T follicular helper cell (primary cell): ENCODE measurements around the gene FSD1.
"Not testable (repeated sequence)": the region's sequence is repeated elsewhere in the genome, so short reads cannot be mapped to it uniquely, and the experiment has no call there.

Experiments
- DNase-seq: peaks from one replicate; pipeline ENCODE4 v3.0.0-alpha.2; 2020; ENCODE audit warnings: low read depth

The FSD1 gene

DNA sequence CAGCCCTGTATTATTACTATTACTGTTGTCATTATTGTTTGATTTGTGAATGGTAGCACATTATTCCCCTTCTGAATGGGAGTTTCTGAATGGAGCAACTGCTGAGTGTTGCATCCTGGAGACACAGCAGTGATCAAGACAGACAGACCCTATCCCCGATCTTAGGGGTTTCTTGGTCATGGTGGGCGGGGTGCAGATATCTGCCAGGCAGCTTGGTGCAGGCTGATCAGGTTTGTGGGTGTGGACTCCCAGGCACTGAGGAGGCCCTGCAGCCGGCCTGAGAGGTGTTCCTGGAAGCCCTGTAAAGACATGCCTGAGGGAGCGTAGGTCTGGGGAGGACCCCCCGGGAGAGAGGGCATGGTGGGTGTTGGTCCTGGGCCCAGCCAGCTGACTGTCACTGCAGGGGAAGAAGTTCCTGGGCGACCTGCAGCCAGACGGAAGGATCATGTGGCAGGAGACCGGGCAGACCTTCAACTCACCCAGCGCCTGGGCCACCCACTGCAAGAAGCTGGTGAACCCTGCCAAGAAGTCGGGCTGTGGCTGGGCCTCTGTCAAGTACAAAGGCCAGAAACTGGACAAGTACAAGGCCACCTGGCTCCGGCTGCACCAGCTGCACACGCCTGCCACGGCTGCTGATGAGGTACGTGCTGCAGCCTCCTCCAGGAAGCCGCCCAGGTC lies 41.1 kb downstream of the FSD1 start:
- no peak for DNase-seq

GRCh38 chr19:4346020-4346383 lies 41.6 kb downstream of the FSD1 start:
- no peak for DNase-seq

DNA sequence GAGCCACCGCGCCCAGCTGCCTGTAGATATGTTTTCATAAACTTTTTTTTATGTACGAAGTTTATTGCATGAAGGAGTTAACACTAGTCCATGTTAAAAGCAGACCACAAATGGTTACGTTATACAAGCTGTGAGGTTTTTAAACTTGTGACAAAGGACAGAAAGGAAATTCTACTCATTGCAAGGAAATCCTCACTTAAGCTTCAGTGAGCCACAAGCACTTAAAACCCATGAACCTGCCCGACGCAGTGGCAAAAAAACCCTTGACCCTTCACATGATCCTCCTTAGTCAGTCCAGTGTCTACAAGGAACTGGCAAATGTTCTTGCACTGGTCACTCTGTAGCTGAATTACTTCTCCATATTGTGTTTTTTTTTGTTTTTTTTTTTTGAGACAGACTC lies 43.1 kb downstream of the FSD1 start:
- DNase-seq: no peak

- DNase-seq: not testable (repeated sequence)
Observed at GRCh38 chr19:4349225-4349624, 44.8 kb downstream of the FSD1 start.

- no peak for DNase-seq
Observed at GRCh38 chr19:4350111-4350510, 45.7 kb downstream of the FSD1 start.

DNA sequence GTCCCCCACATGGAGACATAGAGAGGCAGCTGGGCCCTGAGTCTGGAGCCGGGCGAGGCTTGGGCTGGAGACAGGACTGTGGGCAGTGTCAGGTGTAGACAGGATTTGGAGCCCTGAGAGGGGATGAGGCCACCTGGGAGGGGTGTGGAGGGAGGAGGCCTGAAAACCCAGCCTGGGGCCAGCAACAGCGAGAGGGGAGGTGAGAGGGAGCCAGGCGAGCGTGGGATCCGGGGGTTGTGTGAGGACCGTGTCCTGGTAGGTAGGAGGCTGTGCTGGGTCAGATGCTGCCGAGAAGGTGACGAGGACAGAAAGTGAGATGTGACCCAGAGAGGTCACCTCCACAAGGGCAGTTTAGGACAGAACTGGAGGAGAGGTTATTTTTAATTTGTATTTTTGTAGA lies 46.3 kb downstream of the FSD1 start:
- DNase-seq: no peak

GRCh38 chr19:4352701-4353121 lies 48.3 kb downstream of the FSD1 start:
- peak; percentile 48 for DNase-seq

- DNase-seq: no peak
Observed at GRCh38 chr19:4354282-4354681, 49.9 kb downstream of the FSD1 start.

DNA sequence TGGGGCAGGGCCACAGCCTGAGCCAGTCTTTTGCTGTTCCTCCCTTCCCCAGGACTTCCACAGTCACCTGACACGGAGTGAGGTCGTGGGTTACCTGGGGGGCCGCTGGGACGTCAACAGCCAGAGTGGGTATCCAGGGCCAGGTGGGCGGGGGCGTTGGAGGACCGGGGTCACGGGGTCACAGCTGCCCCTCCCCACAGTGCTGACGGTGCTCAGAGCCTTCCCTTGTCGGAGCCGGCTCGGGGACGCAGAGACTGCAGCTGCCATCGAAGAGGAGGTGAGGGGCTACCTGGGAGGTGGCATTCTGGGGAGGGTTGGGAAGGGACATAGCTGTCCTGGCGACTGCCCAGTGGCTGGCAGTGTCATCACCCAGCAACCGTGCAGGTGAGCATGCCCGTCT lies 50.5 kb downstream of the FSD1 start:
- no peak for DNase-seq

- no peak for DNase-seq
Observed at GRCh38 chr19:4357095-4357797, 52.8 kb downstream of the FSD1 start.

DNA sequence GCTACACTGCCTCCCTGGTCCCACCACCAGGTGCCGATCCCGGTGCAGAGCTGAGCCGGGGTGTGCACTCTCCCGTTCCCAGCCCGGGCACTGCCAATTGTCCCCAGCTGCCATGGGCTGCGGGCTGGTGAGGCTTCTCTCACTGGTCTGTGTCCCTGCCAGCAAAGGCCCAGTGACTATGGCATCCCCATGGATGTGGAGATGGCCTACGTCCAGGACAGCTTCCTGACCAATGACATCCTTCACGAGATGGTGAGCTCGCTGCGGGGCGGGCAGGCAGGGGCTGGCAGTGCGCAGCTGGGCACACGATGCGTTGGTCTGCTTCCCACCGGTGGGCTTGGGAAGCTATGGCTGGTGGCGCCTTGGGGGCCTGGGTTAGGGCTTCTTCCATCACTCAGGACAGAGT lies 53.5 kb downstream of the FSD1 start:
- DNase-seq: no peak

DNA sequence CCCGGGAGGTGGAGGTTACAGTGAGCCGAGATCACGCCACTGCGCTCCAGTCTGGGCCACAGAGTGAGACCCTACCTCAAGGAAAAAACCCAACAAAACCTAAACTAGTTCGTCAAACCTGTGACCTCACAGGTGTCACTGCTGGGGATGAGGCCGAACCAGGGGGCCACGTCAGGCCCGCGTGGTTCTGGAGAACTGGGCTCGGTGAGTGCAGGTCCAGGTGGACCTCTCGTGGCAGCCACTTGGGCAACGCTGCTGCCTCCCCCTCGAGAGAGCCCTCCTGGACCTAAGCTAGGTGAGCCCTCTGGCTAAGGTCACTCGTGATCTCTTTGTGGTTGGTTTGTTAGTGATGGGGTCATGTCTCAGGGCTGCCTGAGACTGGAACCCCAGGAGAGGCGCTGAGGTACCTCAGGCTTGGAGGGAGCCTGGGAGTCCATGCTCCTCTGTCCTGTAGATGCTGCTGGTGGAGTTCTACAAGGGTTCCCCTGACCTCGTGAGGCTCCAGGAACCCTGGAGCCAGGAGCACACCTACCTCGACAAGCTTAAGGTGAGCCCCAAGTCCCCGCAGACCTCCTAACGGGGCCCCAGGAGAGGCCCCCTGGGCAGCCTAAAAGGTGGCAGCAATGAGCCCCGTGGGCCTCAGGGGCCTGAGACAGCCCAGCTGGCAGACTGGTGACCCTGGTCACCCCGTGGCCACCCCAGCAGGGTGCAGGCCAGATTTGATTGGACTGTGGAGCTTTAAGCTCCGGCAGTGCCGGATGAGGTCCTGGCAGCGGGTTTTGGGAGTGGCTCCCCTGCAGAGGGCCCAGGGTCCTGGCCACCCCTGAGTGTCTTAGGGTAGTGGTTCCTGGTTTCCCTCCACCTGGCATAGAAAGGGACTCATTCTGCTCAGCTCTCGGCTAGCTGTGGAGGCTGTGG lies 54.6 kb downstream of the FSD1 start:
- DNase-seq: no peak

- no peak for DNase-seq
Observed at GRCh38 chr19:4359627-4360000, 55.2 kb downstream of the FSD1 start.

DNA sequence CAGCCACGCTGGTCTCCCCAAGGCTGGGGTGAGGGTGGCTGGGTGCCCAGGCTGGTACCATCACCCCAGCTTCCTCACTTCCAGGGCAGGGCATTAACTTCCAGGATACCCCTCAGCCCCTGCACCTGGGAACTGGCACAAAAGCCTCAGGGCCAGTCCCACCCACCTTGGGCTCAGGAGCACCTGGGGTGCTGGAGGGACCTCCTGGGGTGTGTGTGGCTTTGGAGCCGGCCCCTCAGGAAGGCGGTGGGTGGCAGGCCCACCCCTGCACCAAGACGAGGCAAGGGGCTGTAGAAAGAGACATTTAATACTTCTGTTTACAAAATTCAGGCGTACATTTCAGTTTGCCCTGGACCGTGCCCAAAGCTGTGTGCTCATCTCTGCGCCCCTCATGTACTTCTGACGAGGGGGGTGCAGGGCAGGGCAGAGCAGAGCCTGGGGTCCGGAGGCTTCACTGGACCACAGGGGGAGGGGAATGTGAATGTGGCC lies 55.7 kb downstream of the FSD1 start:
- DNase-seq: no peak

DNA sequence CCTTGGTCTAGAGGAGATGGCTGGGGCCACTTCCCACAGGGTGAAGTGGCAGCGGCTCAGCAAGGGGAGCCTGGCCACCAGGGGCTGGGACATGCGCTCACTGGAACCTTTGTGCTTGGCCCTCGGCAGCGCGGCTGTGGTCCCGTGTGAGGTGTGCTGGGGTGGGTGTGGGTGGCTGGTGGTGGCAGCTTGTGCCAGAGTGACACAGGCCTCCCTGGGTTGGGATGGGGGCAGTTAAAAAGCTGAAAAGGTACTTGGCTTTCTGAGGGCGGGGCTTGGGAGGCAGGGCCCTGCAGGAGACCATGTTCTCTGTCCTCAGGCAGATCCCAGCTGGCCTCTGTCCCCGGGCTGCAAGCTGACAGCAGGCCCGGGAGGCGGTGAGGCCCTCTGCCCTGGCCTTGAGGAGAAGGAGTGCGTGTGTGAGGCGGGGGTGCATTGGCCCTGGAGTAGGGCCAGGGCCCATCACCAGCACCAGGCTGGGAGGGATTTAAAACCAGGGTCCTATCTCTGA lies 56.3 kb downstream of the FSD1 start:
- no peak for DNase-seq

GRCh38 chr19:4361152-4362046 lies 57.0 kb downstream of the FSD1 start:
- no peak for DNase-seq

DNA sequence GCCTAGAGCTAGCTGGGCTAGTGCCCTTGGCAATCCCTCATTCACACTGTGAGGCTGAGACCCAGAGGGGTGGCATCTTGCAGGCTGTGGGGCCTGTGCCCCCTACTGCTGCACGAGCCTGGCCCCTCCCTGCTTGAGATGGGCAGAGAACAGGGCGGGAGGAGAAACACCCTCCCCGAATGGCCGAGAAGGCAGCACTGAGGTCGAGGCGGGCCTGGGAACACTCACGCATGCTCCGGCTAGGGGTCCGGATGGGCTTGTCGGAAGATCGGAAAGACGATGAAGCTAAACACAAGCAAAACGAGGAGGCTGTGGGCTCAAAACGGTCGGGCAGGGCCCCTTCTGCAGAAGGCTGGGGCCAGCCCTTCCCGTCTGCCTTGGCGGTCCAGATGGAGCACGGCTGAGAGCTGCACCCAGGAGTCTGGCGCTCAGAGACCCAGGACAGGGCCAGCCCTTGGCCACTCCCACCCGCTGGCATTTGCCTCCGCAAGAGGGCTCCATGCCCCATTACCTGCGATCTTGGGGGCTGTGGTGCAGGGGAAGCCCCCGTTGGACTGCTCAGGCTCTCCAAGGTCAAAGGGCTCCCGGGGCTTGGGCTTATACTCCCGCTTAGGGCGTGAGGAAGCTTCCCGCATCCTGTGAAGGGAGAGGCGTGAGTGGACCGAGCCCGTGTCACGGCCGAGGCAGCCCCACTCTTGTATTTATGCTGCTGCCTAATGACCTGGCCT lies 57.9 kb downstream of the FSD1 start:
- DNase-seq: no peak

DNA sequence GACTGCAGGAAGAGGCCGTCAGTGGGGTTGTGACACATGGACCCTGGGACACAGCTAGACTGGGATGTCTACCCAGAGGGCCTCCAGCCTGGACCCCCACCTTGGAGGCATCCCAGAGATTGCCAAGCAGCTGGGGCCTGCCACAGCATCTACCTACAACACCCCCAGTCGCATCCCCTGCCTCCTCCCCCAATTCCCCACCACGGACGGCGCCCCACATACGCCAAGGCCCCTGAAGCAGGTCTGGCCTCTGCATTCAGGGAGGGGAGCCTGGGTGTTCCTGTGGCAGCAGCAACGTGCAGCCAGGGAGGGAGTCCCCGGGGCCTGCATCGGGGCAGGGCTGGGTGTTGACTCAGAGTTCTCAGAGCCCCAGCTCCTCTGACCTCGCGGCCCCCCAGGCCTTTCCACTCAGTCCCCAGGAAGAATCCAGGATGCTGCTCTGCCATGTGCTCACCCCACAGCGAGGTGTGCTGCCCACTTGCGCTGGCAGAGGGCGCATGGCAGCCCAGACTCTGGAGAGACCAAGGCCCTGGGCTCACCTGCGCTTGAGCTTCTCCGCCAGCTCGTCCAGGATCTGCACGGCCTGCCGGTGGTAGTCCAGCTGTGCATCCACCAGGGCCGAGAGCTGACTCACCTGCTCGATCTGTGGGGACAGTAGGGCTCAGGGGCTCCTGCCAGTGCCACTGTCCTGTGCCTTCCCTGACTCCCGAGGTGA lies 58.6 kb downstream of the FSD1 start:
- no peak for DNase-seq

- DNase-seq: no peak
Observed at GRCh38 chr19:4363571-4364304, 59.3 kb downstream of the FSD1 start.
